Keratinocyte (primary cell): ENCODE results near the gene FUOM. TPM values are rescaled to one million over a fixed set of nuclear protein-coding genes. Genes with fewer than 3 reads are reported as not detected.
A peak's percentile ranks its signal among the peaks of the same experiment; 100 is the strongest.

ENCODE experiments used
- DNase-seq: peaks from one replicate; pipeline ENCODE4 v3.0.0-alpha.2; 2011; ENCODE audit warnings: low read depth, missing footprints, low spot score
- FAIRE-seq: peaks from 2 replicates; lab custom pipeline; 2011; peaks lifted over from hg19 to GRCh38; lab: Jason Lieb, UNC
- H2AFZ ChIP-seq: 2 replicates; pipeline ENCODE4 v1.6.0; 2012; ENCODE audit warnings: low read length, control low read depth, inconsistent platforms; ENCODE audit not compliant: control insufficient read depth
- H3K27ac ChIP-seq: 2 replicates; pipeline ENCODE4 v1.5.1; 2011; ENCODE audit warnings: low read length; ENCODE audit not compliant: control insufficient read depth, insufficient read depth
- H3K27me3 ChIP-seq: 3 replicates; pipeline ENCODE4 v1.6.0; 2011; ENCODE audit warnings: low read length; ENCODE audit not compliant: control insufficient read depth, insufficient read depth; ENCODE audit errors: extremely low read depth
- H3K36me3 ChIP-seq, 2 experiments: 2 replicates in 1 of 2; 3 replicates in 1 of 2; pipeline ENCODE4 v1.5.1; 2011; ENCODE audit warnings: low read length in 2 of 2, mild to moderate bottlenecking in 1 of 2; ENCODE audit not compliant: control insufficient read depth in 2 of 2, insufficient read depth in 2 of 2; ENCODE audit errors: extremely low read depth in 1 of 2
- H3K4me1 ChIP-seq: 3 replicates; pipeline ENCODE4 v1.5.1; 2011; ENCODE audit warnings: low read length; ENCODE audit not compliant: control insufficient read depth, insufficient read depth; ENCODE audit errors: extremely low read depth
- H3K4me2 ChIP-seq: 3 replicates; pipeline ENCODE4 v1.6.0; 2011; ENCODE audit warnings: low read depth, low read length; ENCODE audit not compliant: control insufficient read depth, insufficient read depth; ENCODE audit errors: extremely low read depth
- H3K4me3 ChIP-seq, 3 experiments: fragments of 200-600 bp in 1 of 3; sonication (generic) in 1 of 3; 2 replicates in 2 of 3; 3 replicates in 1 of 3; pipeline ENCODE4 v1.5.1; 2011 to 2016; ENCODE audit warnings: low read length in 3 of 3, mild to moderate bottlenecking in 3 of 3, control low read depth in 2 of 3, inconsistent platforms in 1 of 3, low read depth in 1 of 3, mixed read lengths in 1 of 3, mixed run types in 1 of 3, moderate library complexity in 1 of 3; ENCODE audit not compliant: control insufficient read depth in 2 of 3, insufficient read depth in 2 of 3; ENCODE audit errors: extremely low read depth in 1 of 3
- H3K79me2 ChIP-seq: 2 replicates; pipeline ENCODE4 v1.6.0; 2012; ENCODE audit warnings: low read length; ENCODE audit not compliant: control insufficient read depth, insufficient read depth
- H3K9ac ChIP-seq: 3 replicates; pipeline ENCODE4 v1.6.0; 2011; ENCODE audit warnings: low read length; ENCODE audit not compliant: control insufficient read depth, insufficient read depth; ENCODE audit errors: extremely low read depth
- H3K9me1 ChIP-seq: 3 replicates; pipeline ENCODE4 v1.6.0; 2011; ENCODE audit warnings: low read length; ENCODE audit not compliant: control insufficient read depth, insufficient read depth; ENCODE audit errors: extremely low read depth
- H3K9me3 ChIP-seq: 2 replicates; pipeline ENCODE4 v1.5.1; 2012; ENCODE audit warnings: low read depth, low read length; ENCODE audit not compliant: control insufficient read depth
- H4K20me1 ChIP-seq: 3 replicates; pipeline ENCODE4 v1.6.0; 2011; ENCODE audit warnings: low read length; ENCODE audit not compliant: control insufficient read depth, insufficient read depth; ENCODE audit errors: extremely low read depth
- CTCF ChIP-seq, 3 experiments: IDR thresholded peaks in 1 of 3; conservative IDR thresholded peaks in 1 of 3; optimal IDR thresholded peaks in 1 of 3; 2 replicates in 2 of 3; 3 replicates in 1 of 3; pipeline versions ENCODE3 to v1.5.1; 2011; ENCODE audit warnings: low read length in 3 of 3, mild to moderate bottlenecking in 3 of 3, moderate library complexity in 2 of 3, control low read depth in 1 of 3, inconsistent platforms in 1 of 3; ENCODE audit not compliant: insufficient read depth in 2 of 3; ENCODE audit errors: extremely low read depth in 1 of 3
- EZH2 ChIP-seq: IDR thresholded peaks from one replicate; pipeline ENCODE4 v1.6.1; 2012; ENCODE audit warnings: inconsistent platforms, mild to moderate bottlenecking, low read length, moderate library complexity
- dilution Hi-C: fragments of 300-500 bp; cut with MboI; formaldehyde crosslinking; loops from one replicate; pipeline ENCODE4 v1.7.0; 2020; ENCODE audit warnings: low sequenced_read_pairs; ENCODE audit not compliant: extremely low pct_ligation_motif_present
- polyA plus RNA-seq, 5 experiments: library from polyadenylated mRNA; depleted of rRNA in 3 of 5; stranded (reverse) in 3 of 5; stranded (forward) in 1 of 5; unstranded in 1 of 5; fragments of >200 nt; gene quantifications; 1 replicate in 1 of 5; 2 replicates in 3 of 5; 3 replicates in 1 of 5; pipeline versions ENCODE4 v1.2.1 to v1.2.3, GENCODE V29; 2011 to 2012; ENCODE audit warnings: missing spikeins in 2 of 5, low read depth in 1 of 5, low replicate concordance in 1 of 5

FUOM gene
- polyA plus RNA-seq, 1 donor (not counting 4 experiments of a cell fraction or from before 2014, with no cell fraction given): 11.3 TPM

- TF ChIP-seq EZH2 (no peak), CTCF (optimal IDR thresholded peaks at IDR 0.05 in 1 of 3, IDR thresholded peaks at IDR 0.05 in 1 of 3, conservative IDR thresholded peaks at IDR 0.05 in 1 of 3; ENCODE audit: extremely low read depth in 1 of 3, insufficient read depth in 2 of 3, low read length in 3 of 3) (no peak)
- Histone ChIP-seq H3K9me3 (no peaks in the 10 kb centered on the region), H4K20me1 (no peaks in the 10 kb centered on the region), H3K27me3 (peaks cover 67% of the 10 kb centered on the region), H3K4me3 (no peak overlapping the region), H3K36me3 (no peaks in the 10 kb centered on the region), H3K4me2 (no peak overlapping the region), H3K9ac (no peak overlapping the region), H2AFZ (no peak overlapping the region), H3K4me1 (peaks cover 6% of the 10 kb centered on the region), H3K79me2 (no peaks in the 10 kb centered on the region), H3K9me1 (no peaks in the 10 kb centered on the region), H3K27ac (no peak overlapping the region)
- dilution Hi-C loops: no loop called here
- FAIRE-seq: no peak
- DNase-seq: no peak
These were observed 24.7 kb downstream of the FUOM start for GRCh38 chr10:133332936-133333699.

GRCh38 chr10:133329491-133330202 lies 28.2 kb downstream of the FUOM start:
- dilution Hi-C loops: no loop called here
- H3K9me3 ChIP-seq: no peaks in the 10 kb centered on the region
- peaks cover 68% of the 10 kb centered on the region for H3K27me3 ChIP-seq
- H3K4me2 ChIP-seq: peak overlapping the region; percentile 83
- TF ChIP-seq CTCF (optimal IDR thresholded peaks at IDR 0.05 in 1 of 3, IDR thresholded peaks at IDR 0.05 in 1 of 3, conservative IDR thresholded peaks at IDR 0.05 in 1 of 3; ENCODE audit: extremely low read depth in 1 of 3, insufficient read depth in 2 of 3, low read length in 3 of 3) (peak; percentile 81 to 95 (median 85)), EZH2 (no peak)
- peaks cover 8% of the 10 kb centered on the region for H3K4me1 ChIP-seq
- no peaks in the 10 kb centered on the region for H3K9me1 ChIP-seq
- no peaks in the 10 kb centered on the region for H4K20me1 ChIP-seq
- FAIRE-seq (peak; percentile 36), DNase-seq (peak; percentile 36)
- H2AFZ ChIP-seq: peak overlapping the region; percentile 46
- H3K9ac ChIP-seq: peak overlapping the region; percentile 22
- no peaks in the 10 kb centered on the region for H3K79me2 ChIP-seq
- no peak overlapping the region for H3K27ac ChIP-seq
- H3K4me3 ChIP-seq: peak overlapping the region in 2 of 3 experiments; percentile 49 to 62
- no peaks in the 10 kb centered on the region for H3K36me3 ChIP-seq
